ENCODE data around the gene KANK4. TPM values are rescaled to one million over a fixed set of nuclear protein-coding genes. Genes with fewer than 3 reads are reported as not detected.

The KANK4 gene
- total and polyA plus RNA-seq, 2 of the 4 experiments (the other 2 are of a cell fraction): not detected

- 89% methylated on average over 3 of the region's 17 CpGs; no CpG with 5 or more reads in 1 of the 2 experiments for WGBS, 2 experiments (ENCODE audit: extremely low coverage in 2 of 2, insufficient read length in 1 of 2)
- H2AFZ ChIP-seq (replicated peaks; ENCODE audit: low read length, poor library complexity): no peak overlapping the region
- no peak overlapping the region for H3K4ac ChIP-seq (ENCODE audit: low read depth, low read length)
- no peaks in the 10 kb centered on the region; the same call in 1 of the 2 replicates for H3K27me3 ChIP-seq (ENCODE audit: control insufficient read depth, insufficient read depth, low read length)
- in situ Hi-C loops (cut with MboI; ENCODE audit: low sequenced_read_pairs): loop anchor here (25.0 kb wide), 1 partner anchor 541 kb away; no protein-coding TSS in a partner anchor
- no peak overlapping the region for H3K9ac ChIP-seq (ENCODE audit: low read depth, low read length)
- H4K20me1 ChIP-seq (ENCODE audit: insufficient read depth, low read length): no peaks in the 10 kb centered on the region
- H2BK120ac ChIP-seq (ENCODE audit: low read depth, low read length): no peak overlapping the region
- CTCF ChIA-PET: no interaction called here
- H2BK5ac ChIP-seq (ENCODE audit: low read depth, low read length, poor library complexity, severe bottlenecking): no peak overlapping the region
- no peak overlapping the region for H4K5ac ChIP-seq (ENCODE audit: low read depth, low read length)
- H2BK20ac ChIP-seq (ENCODE audit: low read depth, low read length): no peak overlapping the region
- dilution Hi-C loops (cut with HindIII; ENCODE audit: low sequenced_read_pairs, unreplicated experiment): no loop called here
- no peak overlapping the region for H4K8ac ChIP-seq (ENCODE audit: low read depth in 2 of 2, low read length in 2 of 2)
- H3K79me1 ChIP-seq (ENCODE audit: low read depth in 1 of 2, low read length in 2 of 2): no peaks in the 10 kb centered on the region
- H3K4me3 ChIP-seq (ENCODE audit: insufficient read depth, low read depth, low read length): no peak overlapping the region
- H3K9me1 ChIP-seq (ENCODE audit: insufficient read depth, low read length): no peaks in the 10 kb centered on the region
- no peaks in the 10 kb centered on the region for H3K4me1 ChIP-seq (ENCODE audit: control insufficient read depth, insufficient read depth, low read length)
- H2BK15ac ChIP-seq (ENCODE audit: low read depth, low read length): no peak overlapping the region
- no peak overlapping the region for H3K23ac ChIP-seq (ENCODE audit: low read depth, low read length)
- H2AK5ac ChIP-seq (ENCODE audit: low read depth, low read length): no peak overlapping the region
- intact Hi-C loops (cut with micrococcal nuclease): no loop called here
- H3K4me2 ChIP-seq (ENCODE audit: low read depth, low read length): no peak overlapping the region
- H3K14ac ChIP-seq (replicated peaks; ENCODE audit: low read depth, low read length): no peak overlapping the region
- H3K56ac ChIP-seq (ENCODE audit: extremely low read depth, insufficient read depth, low read length): no peak overlapping the region
- H4K91ac ChIP-seq (ENCODE audit: insufficient read depth, low read depth, low read length): no peak overlapping the region
- POLR2A ChIA-PET (ENCODE audit: unreplicated experiment): no interaction called here
- H3K27ac ChIP-seq (ENCODE audit: insufficient read depth, low read length): no peak overlapping the region
- ATAC-seq (ENCODE audit: low read depth) (no peak), DNase-seq (no peak)
- H3K18ac ChIP-seq (ENCODE audit: low read depth, low read length): no peak overlapping the region
- TF ChIP-seq CEBPB (IDR thresholded peaks at IDR 0.05; ENCODE audit: low read depth, low read length): no peak
- TF ChIP-seq NFE2L2 (IDR thresholded peaks at IDR 0.05; ENCODE audit: low read depth, low read length): no peak
- no peak for TF ChIP-seq MAZ (IDR thresholded peaks at IDR 0.05; ENCODE audit: borderline replicate concordance, low read depth, low read length)
- no peak for TF ChIP-seq MXI1 (IDR thresholded peaks at IDR 0.05; ENCODE audit: borderline replicate concordance, low read depth, low read length)
- TF ChIP-seq RFX5 (IDR thresholded peaks at IDR 0.05; ENCODE audit: low read depth, low read length): no peak
- TF ChIP-seq SMC3 (IDR thresholded peaks at IDR 0.05; ENCODE audit: low read depth, low read length): no peak
- TF ChIP-seq POLR2A (IDR thresholded peaks at IDR 0.05; ENCODE audit: low read depth, low read length): no peak
- no peak for TF ChIP-seq FOS (IDR thresholded peaks at IDR 0.05; ENCODE audit: low read depth, low read length)
- no peak for TF ChIP-seq BHLHE40 (IDR thresholded peaks at IDR 0.05; ENCODE audit: low read depth, low read length)
- TF ChIP-seq RCOR1 (IDR thresholded peaks at IDR 0.05; ENCODE audit: insufficient replicate concordance, low read length): no peak
- no peak for TF ChIP-seq CTCF (conservative IDR thresholded peaks at IDR 0.05; ENCODE audit: low read depth, low read length)
- no peak for TF ChIP-seq RAD21 (IDR thresholded peaks at IDR 0.05; ENCODE audit: low read length)
- no peak for TF ChIP-seq MAFK (IDR thresholded peaks at IDR 0.05; ENCODE audit: low read depth, low read length)
- TF ChIP-seq CHD1 (IDR thresholded peaks at IDR 0.05; ENCODE audit: low read depth, low read length): no peak
- BruUV-seq (replicated peaks): no TSS peak
- H2AK9ac ChIP-seq (replicated peaks; ENCODE audit: low read depth, low read length, poor library complexity): no peak overlapping the region
- peaks cover 3% of the 10 kb centered on the region for H3K9me3 ChIP-seq (ENCODE audit: control insufficient read depth, insufficient read depth, low read length)
- H3K36me3 ChIP-seq (ENCODE audit: control insufficient read depth, insufficient read depth, low read length): no peaks in the 10 kb centered on the region
Measured at GRCh38 chr1:62196086-62196690, 123.0 kb downstream of the KANK4 start.

All from IMR-90 (cell line).